IPS-18a (cell line): ENCODE data around the gene PRTG.

Experiments
- H3K27ac ChIP-seq: one replicate; pipeline ENCODE4 v1.5.1; 2013; ENCODE audit warnings: low read length
- H3K27me3 ChIP-seq: one replicate; pipeline ENCODE4 v1.6.1; 2013; ENCODE audit warnings: mild to moderate bottlenecking, low read length; ENCODE audit not compliant: control insufficient read depth, insufficient read depth
- H3K36me3 ChIP-seq: one replicate; pipeline ENCODE4 v1.6.1; 2013; ENCODE audit warnings: low read depth, low read length; ENCODE audit not compliant: control insufficient read depth
- H3K4me1 ChIP-seq: one replicate; pipeline ENCODE4 v1.6.1; 2013; ENCODE audit warnings: low read depth, low read length; ENCODE audit not compliant: control insufficient read depth
- H3K4me3 ChIP-seq: one replicate; pipeline ENCODE4 v1.5.1; 2013; ENCODE audit warnings: low read length
- H3K9ac ChIP-seq: one replicate; pipeline ENCODE4 v1.6.1; 2013; ENCODE audit warnings: mild to moderate bottlenecking, low read length, moderate library complexity
- H3K9me3 ChIP-seq: one replicate; pipeline ENCODE4 v1.6.1; 2013; ENCODE audit warnings: low read depth, low read length; ENCODE audit not compliant: control insufficient read depth

The PRTG gene

GRCh38 chr15:55714064-55714463, 28.9 kb downstream of the PRTG start:
- Histone ChIP-seq H3K27ac (no peak overlapping the region), H3K4me3 (no peak overlapping the region), H3K9me3 (no peaks in the 10 kb centered on the region), H3K4me1 (peaks cover 37% of the 10 kb centered on the region), H3K36me3 (no peaks in the 10 kb centered on the region), H3K9ac (no peak overlapping the region), H3K27me3 (peaks cover 29% of the 10 kb centered on the region)

- peaks cover 26% of the 10 kb centered on the region for H3K27me3 ChIP-seq
- no peak overlapping the region for H3K9ac ChIP-seq
- H3K27ac ChIP-seq, result no peak overlapping the region
- H3K36me3 ChIP-seq, result no peaks in the 10 kb centered on the region
- H3K4me1 ChIP-seq, result peaks cover 35% of the 10 kb centered on the region
- H3K9me3 ChIP-seq, result no peaks in the 10 kb centered on the region
- H3K4me3 ChIP-seq, result no peak overlapping the region
Measured at GRCh38 chr15:55712363-55712762, 30.6 kb downstream of the PRTG start.

- H3K36me3 ChIP-seq, result no peaks in the 10 kb centered on the region
- no peak overlapping the region for H3K4me3 ChIP-seq
- H3K4me1 ChIP-seq, result peaks cover 16% of the 10 kb centered on the region
- H3K9ac ChIP-seq, result no peak overlapping the region
- H3K27me3 ChIP-seq, result peaks cover 8% of the 10 kb centered on the region
- H3K27ac ChIP-seq, result no peak overlapping the region
- no peaks in the 10 kb centered on the region for H3K9me3 ChIP-seq
Measured at GRCh38 chr15:55710286-55710685, 32.7 kb downstream of the PRTG start.

GRCh38 chr15:55709458-55709857, 33.5 kb downstream of the PRTG start:
- Histone ChIP-seq H3K4me3 (no peak overlapping the region), H3K27me3 (peaks cover 5% of the 10 kb centered on the region), H3K27ac (no peak overlapping the region), H3K36me3 (no peaks in the 10 kb centered on the region), H3K9me3 (no peaks in the 10 kb centered on the region), H3K9ac (no peak overlapping the region), H3K4me1 (peaks cover 9% of the 10 kb centered on the region)

- Histone ChIP-seq H3K4me3 (no peak overlapping the region), H3K4me1 (peaks cover 12% of the 10 kb centered on the region), H3K36me3 (no peaks in the 10 kb centered on the region), H3K9me3 (no peaks in the 10 kb centered on the region), H3K27me3 (no peaks in the 10 kb centered on the region), H3K9ac (no peak overlapping the region), H3K27ac (no peak overlapping the region)
Measured at GRCh38 chr15:55708720-55709119, 34.2 kb downstream of the PRTG start.

GRCh38 chr15:55707951-55708350, 35.0 kb downstream of the PRTG start:
- H3K4me3 ChIP-seq, result no peak overlapping the region
- H3K36me3 ChIP-seq, result no peaks in the 10 kb centered on the region
- H3K27me3 ChIP-seq, result no peaks in the 10 kb centered on the region
- H3K4me1 ChIP-seq, result peaks cover 9% of the 10 kb centered on the region
- H3K27ac ChIP-seq, result no peak overlapping the region
- H3K9me3 ChIP-seq, result no peaks in the 10 kb centered on the region
- no peak overlapping the region for H3K9ac ChIP-seq

GRCh38 chr15:55707518-55707917, 35.4 kb downstream of the PRTG start:
- Histone ChIP-seq H3K27me3 (no peaks in the 10 kb centered on the region), H3K27ac (no peak overlapping the region), H3K4me3 (no peak overlapping the region), H3K9ac (no peak overlapping the region), H3K36me3 (no peaks in the 10 kb centered on the region), H3K9me3 (no peaks in the 10 kb centered on the region), H3K4me1 (peaks cover 8% of the 10 kb centered on the region)

GRCh38 chr15:55703873-55704301, 39.1 kb downstream of the PRTG start:
- Histone ChIP-seq H3K4me3 (no peak overlapping the region), H3K4me1 (peaks cover 6% of the 10 kb centered on the region), H3K27ac (no peak overlapping the region), H3K9me3 (no peaks in the 10 kb centered on the region), H3K9ac (no peak overlapping the region), H3K27me3 (no peaks in the 10 kb centered on the region), H3K36me3 (no peaks in the 10 kb centered on the region)

- Histone ChIP-seq H3K4me1 (peaks cover 6% of the 10 kb centered on the region), H3K9me3 (no peaks in the 10 kb centered on the region), H3K27ac (no peak overlapping the region), H3K4me3 (no peak overlapping the region), H3K36me3 (no peaks in the 10 kb centered on the region), H3K27me3 (no peaks in the 10 kb centered on the region), H3K9ac (no peak overlapping the region)
Measured at GRCh38 chr15:55700876-55701275, 42.1 kb downstream of the PRTG start.

GRCh38 chr15:55698653-55699052, 44.3 kb downstream of the PRTG start:
- Histone ChIP-seq H3K4me3 (no peak overlapping the region), H3K9ac (no peak overlapping the region), H3K27me3 (no peaks in the 10 kb centered on the region), H3K27ac (no peak overlapping the region), H3K9me3 (no peaks in the 10 kb centered on the region), H3K4me1 (peaks cover 13% of the 10 kb centered on the region), H3K36me3 (no peaks in the 10 kb centered on the region)

GRCh38 chr15:55696221-55696620, 46.7 kb downstream of the PRTG start:
- Histone ChIP-seq H3K27ac (no peak overlapping the region), H3K9ac (no peak overlapping the region), H3K4me1 (peaks cover 12% of the 10 kb centered on the region), H3K36me3 (no peaks in the 10 kb centered on the region), H3K4me3 (no peak overlapping the region), H3K27me3 (no peaks in the 10 kb centered on the region), H3K9me3 (no peaks in the 10 kb centered on the region)

GRCh38 chr15:55695432-55695831, 47.5 kb downstream of the PRTG start:
- H3K4me1 ChIP-seq, result peaks cover 12% of the 10 kb centered on the region

More at GRCh38 chr15:55695432-55695831, 47.5 kb downstream of the PRTG start:
- Histone ChIP-seq H3K9ac (no peak overlapping the region), H3K36me3 (no peaks in the 10 kb centered on the region), H3K4me3 (peak overlapping the region; percentile 46), H3K27ac (no peak overlapping the region), H3K9me3 (no peaks in the 10 kb centered on the region), H3K27me3 (no peaks in the 10 kb centered on the region)
